MM.1S (cell line): ENCODE results near the gene GPC3.

Experiments
- CTCF ChIP-seq: fragments of 300-600 bp; sonication (generic); IDR thresholded peaks from 2 replicates; pipeline ENCODE4 v1.5.1; 2016; ENCODE audit warnings: antibody characterized with exemption, low read length, mixed read lengths
- EZH2 ChIP-seq: fragments of 300-600 bp; sonication (generic); optimal IDR thresholded peaks from 2 replicates; pipeline ENCODE3; 2017; ENCODE audit warnings: low read depth, mild to moderate bottlenecking, antibody characterized with exemption, low read length, mixed read lengths

DNA sequence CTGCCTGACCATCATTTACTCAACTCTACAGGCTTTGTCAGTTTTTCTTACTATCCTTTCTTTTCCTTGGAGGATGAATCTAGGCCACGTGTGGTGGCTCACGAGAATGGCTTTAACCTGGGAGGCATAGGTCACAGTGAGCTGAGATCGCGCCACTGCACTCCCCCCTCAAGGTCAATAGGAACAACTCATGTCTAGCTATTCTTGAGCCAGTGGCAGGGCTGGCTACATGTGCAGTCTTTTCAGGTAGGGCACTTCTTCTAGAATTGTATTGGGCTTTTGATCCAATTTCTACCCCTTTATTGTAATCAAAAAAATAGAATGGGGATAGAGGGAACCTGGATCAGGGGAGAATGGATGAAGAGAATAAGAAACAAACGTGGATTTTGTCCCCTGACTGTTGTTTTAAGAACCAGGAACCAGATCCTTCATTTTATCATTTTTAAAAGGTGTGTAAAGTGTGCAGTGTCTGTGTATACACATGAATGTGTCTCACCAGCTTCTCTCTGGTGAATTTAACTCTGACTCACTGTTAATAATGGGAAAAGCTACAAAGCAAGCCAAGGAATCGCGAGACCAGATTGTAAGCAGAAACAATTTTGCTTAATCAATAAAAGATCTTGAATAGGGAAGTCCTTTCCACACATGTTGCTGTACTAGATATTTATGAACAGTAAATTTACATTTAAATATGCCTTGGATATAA, 286.2 kb downstream of the GPC3 start:
- TF ChIP-seq CTCF (no peak), EZH2 (no peak)
